Fibroblast of skin of left quadriceps (primary cell): ENCODE results near the gene DNAJB6.

Source experiments
- DNase-seq, 2 experiments: peaks; one replicate each; pipeline ENCODE4 v3.0.0-alpha.2; 2013; ENCODE audit warnings: low read depth in 2 of 2

The DNAJB6 gene

GRCh38 chr7:157466867-157467261 lies 130.1 kb downstream of the DNAJB6 start:
- DNase-seq, result no peak
